ENCODE measurements around the gene DDX39A. TPM values are rescaled to one million over a fixed set of nuclear protein-coding genes. Genes with fewer than 3 reads are reported as not detected.

Gene DDX39A
- total RNA-seq, 1 donor from 2014 or later, result 38.6 TPM

DNA sequence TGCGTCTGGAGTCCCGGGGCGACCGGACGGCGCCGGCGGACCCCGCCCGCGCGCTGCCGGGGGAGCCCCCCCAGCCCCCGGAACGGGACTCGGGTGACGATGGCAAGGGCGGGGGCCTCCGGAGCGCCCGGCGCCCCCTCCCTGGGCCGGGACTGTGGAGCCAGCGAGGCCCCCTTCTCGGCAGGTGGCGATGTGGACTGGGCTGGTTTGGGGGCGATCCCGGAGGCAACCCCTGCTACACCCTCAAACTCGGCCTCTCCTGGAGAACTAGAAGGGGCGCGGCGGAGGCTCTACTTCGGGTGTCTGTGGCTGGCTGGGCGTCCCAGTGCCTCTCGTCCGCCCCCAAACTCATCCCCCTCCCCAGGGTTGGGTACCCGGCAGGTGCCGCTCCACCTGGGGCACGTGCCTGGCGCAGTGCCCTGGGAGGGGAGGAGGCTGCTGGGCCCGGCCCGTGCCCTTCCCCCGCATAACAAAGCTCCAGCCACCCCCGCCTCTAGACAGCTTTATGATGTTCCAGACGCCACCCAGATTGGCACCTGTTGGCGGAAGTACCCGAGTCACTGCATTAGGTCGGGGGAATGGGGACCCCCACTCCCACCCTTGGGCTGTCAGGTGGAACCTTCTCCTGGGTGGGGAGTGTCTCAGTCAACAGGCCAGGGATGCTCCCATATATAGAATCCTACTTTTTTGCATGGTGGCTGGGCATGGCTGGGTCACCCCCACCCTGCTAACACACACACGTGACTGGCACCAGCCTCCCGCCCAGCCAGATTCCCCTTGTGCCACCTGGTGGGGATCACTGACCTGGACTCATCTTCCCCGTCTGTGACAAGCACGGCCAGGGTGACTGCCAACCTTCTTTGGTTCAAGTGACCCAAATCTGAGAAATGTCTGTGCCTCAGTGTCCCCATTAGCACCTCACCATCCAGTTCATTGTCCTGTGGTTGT is 14.7 kb upstream of the DDX39A start:
- Histone ChIP-seq H3K79me2 (ENCODE audit: low read depth) (peaks cover 35% of the 10 kb centered on the region), H3K9ac (peak overlapping the region; percentile 88), H3K27ac (no peak overlapping the region), H3F3A (ENCODE audit: low read depth) (peaks cover 34% of the 10 kb centered on the region), H2AFZ (replicated peaks) (no peak overlapping the region), H3K36me3 (no peaks in the 10 kb centered on the region), H4K20me1 (ENCODE audit: low read depth) (peaks cover 36% of the 10 kb centered on the region), H3K4me1 (peaks cover 10% of the 10 kb centered on the region), H3K4me2 (peak overlapping the region; percentile 99), H3K27me3 (peaks cover 19% of the 10 kb centered on the region), H3K4me3 (peak overlapping the region; percentile 94), H3K9me3 (ENCODE audit: low read depth) (no peaks in the 10 kb centered on the region)
- peaks cover 7% of the 10 kb centered on the region for H3K27me3 Mint-ChIP-seq (ENCODE audit: insufficient read depth, low read depth)
- TF ChIP-seq, protein P1, sequence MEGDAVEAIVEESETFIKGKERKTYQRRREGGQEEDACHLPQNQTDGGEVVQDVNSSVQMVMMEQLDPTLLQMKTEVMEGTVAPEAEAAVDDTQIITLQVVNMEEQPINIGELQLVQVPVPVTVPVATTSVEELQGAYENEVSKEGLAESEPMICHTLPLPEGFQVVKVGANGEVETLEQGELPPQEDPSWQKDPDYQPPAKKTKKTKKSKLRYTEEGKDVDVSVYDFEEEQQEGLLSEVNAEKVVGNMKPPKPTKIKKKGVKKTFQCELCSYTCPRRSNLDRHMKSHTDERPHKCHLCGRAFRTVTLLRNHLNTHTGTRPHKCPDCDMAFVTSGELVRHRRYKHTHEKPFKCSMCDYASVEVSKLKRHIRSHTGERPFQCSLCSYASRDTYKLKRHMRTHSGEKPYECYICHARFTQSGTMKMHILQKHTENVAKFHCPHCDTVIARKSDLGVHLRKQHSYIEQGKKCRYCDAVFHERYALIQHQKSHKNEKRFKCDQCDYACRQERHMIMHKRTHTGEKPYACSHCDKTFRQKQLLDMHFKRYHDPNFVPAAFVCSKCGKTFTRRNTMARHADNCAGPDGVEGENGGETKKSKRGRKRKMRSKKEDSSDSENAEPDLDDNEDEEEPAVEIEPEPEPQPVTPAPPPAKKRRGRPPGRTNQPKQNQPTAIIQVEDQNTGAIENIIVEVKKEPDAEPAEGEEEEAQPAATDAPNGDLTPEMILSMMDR (IDR thresholded peaks at IDR 0.05), result no peak
- TF ChIP-seq EZH2phosphoT487 (IDR thresholded peaks at IDR 0.05) (no peak), EZH2 (IDR thresholded peaks at IDR 0.05) (no peak)
- DNase-seq (ENCODE audit: low spot score), result peak; percentile 48
- H3K4me1 Mint-ChIP-seq, result peaks cover 14% of the 10 kb centered on the region
- peak overlapping the region; percentile 81 for H3K4me3 Mint-ChIP-seq
- no peaks in the 10 kb centered on the region for H3K9me3 Mint-ChIP-seq
- no peaks in the 10 kb centered on the region for H3K36me3 Mint-ChIP-seq
- H3K27ac Mint-ChIP-seq, result no peak overlapping the region

DNA sequence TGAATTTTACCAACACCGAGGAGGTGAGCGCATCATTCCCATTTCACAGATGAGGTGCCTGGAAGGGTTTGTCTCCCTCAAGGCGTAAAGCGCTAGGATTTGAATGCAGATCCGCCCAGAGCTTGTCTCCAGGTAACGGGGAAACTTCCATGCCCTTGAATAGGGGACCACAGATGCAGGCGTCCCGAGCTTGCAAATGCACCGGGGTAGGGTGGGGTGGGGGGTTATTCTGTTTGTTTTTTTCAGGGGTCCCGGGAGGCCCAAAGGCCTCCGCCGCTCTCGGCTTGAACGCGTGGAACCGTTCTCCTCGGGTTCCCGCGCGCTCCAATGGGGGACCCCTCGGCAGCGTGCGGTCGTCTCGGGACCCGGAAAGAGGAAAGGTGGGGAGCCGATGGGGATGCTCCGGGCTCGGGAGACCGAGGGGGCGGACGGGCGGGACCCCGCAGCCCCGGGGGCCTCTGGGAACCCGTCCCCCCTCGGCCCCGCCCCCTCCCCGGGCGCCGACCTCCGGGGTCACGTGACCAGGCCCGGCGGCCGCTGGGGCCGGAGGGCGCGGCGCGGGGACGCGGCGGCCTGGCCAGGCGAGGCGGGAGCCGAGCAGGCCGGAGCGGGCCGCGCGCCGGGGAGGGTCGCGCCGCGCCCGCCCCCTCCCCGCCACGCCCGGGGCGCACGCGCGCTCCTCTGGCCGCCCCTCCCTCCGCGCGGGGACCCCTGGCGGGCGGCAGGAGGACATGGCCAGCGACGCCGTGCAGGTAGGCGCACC is 13.8 kb upstream of the DDX39A start, which contains the start of gene PKN1:
Gene PKN1 (plus strand): TSS at position 516 of the 763 bp plus-strand sequence. CDS start 216 bp downstream, at position 732.
- peaks cover 7% of the 10 kb centered on the region for H3K27me3 Mint-ChIP-seq (ENCODE audit: insufficient read depth, low read depth)
- Histone ChIP-seq H2AFZ (replicated peaks) (peak within 1 kb of the TSS; percentile 92), H3K4me3 (peak within 1 kb of the TSS; percentile 94), H3F3A (ENCODE audit: low read depth) (peaks cover 34% of the 10 kb centered on the region), H3K27me3 (peaks cover 19% of the 10 kb centered on the region), H3K4me1 (peaks cover 10% of the 10 kb centered on the region), H4K20me1 (ENCODE audit: low read depth) (peaks cover 31% of the 10 kb centered on the region), H3K9ac (peak within 1 kb of the TSS; percentile 88), H3K27ac (no peak within 1 kb of the TSS), H3K9me3 (ENCODE audit: low read depth) (no peaks in the 10 kb centered on the region), H3K79me2 (ENCODE audit: low read depth) (peaks cover 27% of the 10 kb centered on the region), H3K4me2 (peak within 1 kb of the TSS; percentile 99), H3K36me3 (no peaks in the 10 kb centered on the region)
- H3K27ac Mint-ChIP-seq, result peak within 1 kb of the TSS; percentile 60
- TF ChIP-seq, protein P1 (IDR thresholded peaks at IDR 0.05), result no peak
- TF ChIP-seq EZH2 (IDR thresholded peaks at IDR 0.05) (no peak), EZH2phosphoT487 (IDR thresholded peaks at IDR 0.05) (no peak)
- peak within 1 kb of the TSS; percentile 93 for H3K4me3 Mint-ChIP-seq
- peaks cover 14% of the 10 kb centered on the region for H3K4me1 Mint-ChIP-seq
- DNase-seq (ENCODE audit: low spot score), result peak; percentile 91
- no peaks in the 10 kb centered on the region for H3K36me3 Mint-ChIP-seq
- H3K9me3 Mint-ChIP-seq, result no peaks in the 10 kb centered on the region

DNA sequence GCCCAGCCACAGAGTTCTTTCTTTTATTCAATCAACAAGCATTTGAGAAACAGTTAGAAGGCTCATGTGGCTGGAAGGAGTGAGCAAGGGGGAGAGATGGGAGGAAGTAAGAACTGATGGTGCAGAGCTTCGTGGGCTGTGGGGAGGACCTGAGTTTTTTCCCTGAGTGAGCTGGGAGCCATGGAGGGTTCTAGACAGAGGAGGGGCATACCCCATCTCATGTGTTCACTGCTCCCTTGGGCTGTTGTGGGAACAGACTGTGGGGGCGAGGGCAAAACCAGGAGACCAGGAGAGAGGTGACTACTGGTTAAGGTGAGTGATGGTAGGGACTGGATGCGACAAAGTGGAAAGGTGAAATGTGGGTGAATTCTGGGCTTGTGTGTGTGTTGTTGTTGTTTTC is 11.6 kb upstream of the DDX39A start:
- Histone ChIP-seq H3K4me2 (no peak overlapping the region), H3K27me3 (peaks cover 19% of the 10 kb centered on the region), H3F3A (ENCODE audit: low read depth) (peaks cover 32% of the 10 kb centered on the region), H2AFZ (replicated peaks) (no peak overlapping the region), H3K9ac (no peak overlapping the region), H3K79me2 (ENCODE audit: low read depth) (peaks cover 10% of the 10 kb centered on the region), H3K9me3 (ENCODE audit: low read depth) (no peaks in the 10 kb centered on the region), H3K27ac (no peak overlapping the region), H3K4me1 (peaks cover 10% of the 10 kb centered on the region), H4K20me1 (ENCODE audit: low read depth) (peaks cover 17% of the 10 kb centered on the region), H3K36me3 (no peaks in the 10 kb centered on the region), H3K4me3 (no peak overlapping the region)
- Mint-ChIP-seq H3K4me1 (peaks cover 16% of the 10 kb centered on the region), H3K27ac (no peak overlapping the region), H3K4me3 (peak overlapping the region; percentile 34), H3K9me3 (no peaks in the 10 kb centered on the region), H3K36me3 (no peaks in the 10 kb centered on the region), H3K27me3 (ENCODE audit: insufficient read depth, low read depth) (peaks cover 7% of the 10 kb centered on the region)
- TF ChIP-seq EZH2phosphoT487 (IDR thresholded peaks at IDR 0.05), result no peak
- TF ChIP-seq, protein P1 (IDR thresholded peaks at IDR 0.05), result no peak
- DNase-seq (ENCODE audit: low spot score), result no peak

Measured in neural progenitor cell (in vitro differentiated cells).